ENCODE data around the gene ZDHHC14. TPM values are rescaled to one million over a fixed set of nuclear protein-coding genes. Genes with fewer than 3 reads are reported as not detected.

Gene ZDHHC14
- total RNA-seq, 2 donors from 2014 or later: 10.2 to 10.6 TPM

DNA sequence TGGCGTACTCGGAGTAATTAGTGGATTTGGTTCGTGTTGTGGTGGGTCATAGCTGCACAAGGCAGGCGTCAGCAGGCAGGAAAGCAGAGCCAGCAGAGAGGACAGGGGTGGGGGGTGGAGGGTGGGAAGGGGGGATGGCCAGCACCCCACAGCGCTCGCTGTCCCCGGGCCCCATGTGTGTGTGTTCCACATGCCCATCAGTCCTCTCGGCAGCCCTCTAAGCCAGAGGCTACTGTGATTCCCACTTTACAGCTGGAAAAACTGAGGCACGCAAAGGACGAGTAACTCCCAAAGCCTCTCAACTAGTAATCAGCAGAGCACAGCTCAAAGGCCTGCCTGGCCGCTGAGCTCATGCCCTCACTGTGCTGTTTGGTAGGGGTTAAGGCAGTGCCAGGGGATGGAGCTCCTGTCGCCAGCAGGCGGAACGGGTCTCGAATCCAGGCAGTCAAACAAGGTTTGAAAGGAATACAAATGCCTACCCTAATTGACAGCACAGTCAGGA lies 175.2 kb downstream of the ZDHHC14 start:
- Histone ChIP-seq H3K36me3 (replicated peaks in 1 of 2; ENCODE audit: insufficient read depth in 1 of 2, low read depth in 2 of 2) (no peaks in the 10 kb centered on the region), H3K27ac (no peak overlapping the region), H3K9me3 (no peaks in the 10 kb centered on the region), H3K27me3 (no peaks in the 10 kb centered on the region), H3K4me3 (no peak overlapping the region), H3K4me1 (peaks cover 21% of the 10 kb centered on the region)
- DNase-seq: no peak
- WGBS, 2 donors: 87 to 88% methylated on average over 12 to 15 of the region's 15 CpGs
- TF ChIP-seq POLR2A (IDR thresholded peaks at IDR 0.05) (no peak), CTCF (IDR thresholded peaks at IDR 0.05) (no peak)
- intact Hi-C loops (cut with DNase I): no loop called here
- no peak for ATAC-seq

DNA sequence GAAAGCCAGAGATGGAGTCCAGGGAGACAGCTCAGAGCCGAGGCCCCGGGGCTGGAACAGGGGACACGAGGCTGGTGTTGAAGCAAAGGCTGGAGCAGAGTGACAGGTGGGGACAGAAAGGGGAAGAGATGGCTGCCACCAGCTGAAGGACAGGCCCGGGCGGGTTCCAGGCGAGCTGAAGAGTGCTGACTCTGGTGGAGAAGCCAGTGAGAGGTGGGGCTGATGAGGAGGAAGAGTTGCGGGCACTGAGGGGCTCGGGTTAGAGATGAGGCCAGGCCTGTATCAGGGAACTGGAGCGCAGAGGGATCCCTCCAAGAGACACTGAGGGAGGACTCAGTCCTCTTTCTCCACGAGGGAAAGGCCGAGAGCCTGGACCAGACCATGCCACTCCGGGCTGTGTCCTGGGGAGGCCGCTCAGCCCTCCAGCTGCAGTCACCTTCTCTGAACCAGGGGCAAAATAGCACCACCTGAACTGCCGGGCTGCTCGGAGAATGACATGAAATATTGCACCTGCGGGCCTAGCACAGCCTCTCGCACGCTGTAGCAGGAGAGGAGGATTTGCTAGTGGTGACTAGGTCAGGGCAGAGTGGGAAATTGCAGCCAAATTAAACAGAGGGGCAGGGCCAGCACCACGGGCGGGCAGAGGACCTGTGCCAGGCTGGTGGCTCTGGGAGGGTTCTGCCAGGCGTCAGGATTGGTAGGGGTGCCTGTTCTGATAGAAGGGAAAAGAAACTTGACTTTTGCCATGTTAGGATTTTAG lies 175.9 kb downstream of the ZDHHC14 start:
- Histone ChIP-seq H3K9me3 (no peaks in the 10 kb centered on the region), H3K36me3 (replicated peaks in 1 of 2; ENCODE audit: insufficient read depth in 1 of 2, low read depth in 2 of 2) (no peaks in the 10 kb centered on the region), H3K27ac (peak overlapping the region in 2 of 4 donors; percentile 2 to 29), H3K4me1 (peaks cover 21% of the 10 kb centered on the region), H3K27me3 (no peaks in the 10 kb centered on the region), H3K4me3 (no peak overlapping the region)
- ATAC-seq (peak; percentile 86), DNase-seq (peak; percentile 58 to 81 (median 76))
- intact Hi-C loops (cut with DNase I): no loop called here
- TF ChIP-seq CTCF (IDR thresholded peaks at IDR 0.05): peak in 4 of 7 experiments; percentile 13 to 32 (median 16)
- TF ChIP-seq POLR2A (IDR thresholded peaks at IDR 0.05): no peak
- 56 to 64% methylated on average over 13 to 21 of the region's 21 CpGs for WGBS, 2 donors

- Histone ChIP-seq H3K27me3 (no peaks in the 10 kb centered on the region), H3K36me3 (replicated peaks in 1 of 2; ENCODE audit: insufficient read depth in 1 of 2, low read depth in 2 of 2) (no peaks in the 10 kb centered on the region), H3K9me3 (no peaks in the 10 kb centered on the region), H3K4me1 (peaks cover 21% of the 10 kb centered on the region), H3K4me3 (no peak overlapping the region), H3K27ac (no peak overlapping the region)
- ATAC-seq: no peak
- no peak for DNase-seq
- intact Hi-C loops (cut with DNase I): no loop called here
- no peak for TF ChIP-seq CTCF (IDR thresholded peaks at IDR 0.05)
- no peak for TF ChIP-seq POLR2A (IDR thresholded peaks at IDR 0.05)
- 77 to 79% methylated on average over 6 of the region's 6 CpGs for WGBS, 2 donors
These were observed 176.6 kb downstream of the ZDHHC14 start for GRCh38 chr6:157557559-157557958.

- 92 to 98% methylated on average over 3 of the region's 3 CpGs for WGBS, 2 donors
- ATAC-seq (no peak), DNase-seq (no peak)
- intact Hi-C loops (cut with DNase I): no loop called here
- Histone ChIP-seq H3K27ac (no peak overlapping the region), H3K4me3 (no peak overlapping the region), H3K4me1 (peaks cover 21% of the 10 kb centered on the region), H3K9me3 (no peaks in the 10 kb centered on the region), H3K36me3 (replicated peaks in 1 of 2; ENCODE audit: insufficient read depth in 1 of 2, low read depth in 2 of 2) (no peaks in the 10 kb centered on the region), H3K27me3 (no peaks in the 10 kb centered on the region)
- no peak for TF ChIP-seq CTCF (IDR thresholded peaks at IDR 0.05)
- TF ChIP-seq POLR2A (IDR thresholded peaks at IDR 0.05): no peak
These were observed 177.1 kb downstream of the ZDHHC14 start for GRCh38 chr6:157558049-157558448.

Measured in body of pancreas (tissue), 4 donors.